GM20000 (cell line): ENCODE data around the gene CDC5L.

Source experiments
- DNase-seq: peaks from one replicate; pipeline ENCODE4 v3.0.0; 2012; ENCODE audit warnings: low spot score
- TF ChIP-seq, protein P1 (sequence below): IDR thresholded peaks from 2 replicates; pipeline ENCODE4 v1.5.1; 2012; ENCODE audit warnings: mild to moderate bottlenecking, control low read depth; ENCODE audit errors: extremely low read depth, missing control alignments

CDC5L gene

GRCh38 chr6:44377971-44378370 is 9.5 kb upstream of the CDC5L start:
- TF ChIP-seq, protein P1, sequence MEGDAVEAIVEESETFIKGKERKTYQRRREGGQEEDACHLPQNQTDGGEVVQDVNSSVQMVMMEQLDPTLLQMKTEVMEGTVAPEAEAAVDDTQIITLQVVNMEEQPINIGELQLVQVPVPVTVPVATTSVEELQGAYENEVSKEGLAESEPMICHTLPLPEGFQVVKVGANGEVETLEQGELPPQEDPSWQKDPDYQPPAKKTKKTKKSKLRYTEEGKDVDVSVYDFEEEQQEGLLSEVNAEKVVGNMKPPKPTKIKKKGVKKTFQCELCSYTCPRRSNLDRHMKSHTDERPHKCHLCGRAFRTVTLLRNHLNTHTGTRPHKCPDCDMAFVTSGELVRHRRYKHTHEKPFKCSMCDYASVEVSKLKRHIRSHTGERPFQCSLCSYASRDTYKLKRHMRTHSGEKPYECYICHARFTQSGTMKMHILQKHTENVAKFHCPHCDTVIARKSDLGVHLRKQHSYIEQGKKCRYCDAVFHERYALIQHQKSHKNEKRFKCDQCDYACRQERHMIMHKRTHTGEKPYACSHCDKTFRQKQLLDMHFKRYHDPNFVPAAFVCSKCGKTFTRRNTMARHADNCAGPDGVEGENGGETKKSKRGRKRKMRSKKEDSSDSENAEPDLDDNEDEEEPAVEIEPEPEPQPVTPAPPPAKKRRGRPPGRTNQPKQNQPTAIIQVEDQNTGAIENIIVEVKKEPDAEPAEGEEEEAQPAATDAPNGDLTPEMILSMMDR = no peak
- DNase-seq = no peak

- no peak for DNase-seq
Measured at GRCh38 chr6:44381739-44382138, 5.8 kb upstream of the CDC5L start.

GRCh38 chr6:44386364-44386928 is 1.1 kb upstream of the CDC5L start:
- no peak for DNase-seq
- TF ChIP-seq, protein P1 = no peak

More at GRCh38 chr6:44381739-44382138, 5.8 kb upstream of the CDC5L start:
- TF ChIP-seq, protein P1 = no peak

DNA sequence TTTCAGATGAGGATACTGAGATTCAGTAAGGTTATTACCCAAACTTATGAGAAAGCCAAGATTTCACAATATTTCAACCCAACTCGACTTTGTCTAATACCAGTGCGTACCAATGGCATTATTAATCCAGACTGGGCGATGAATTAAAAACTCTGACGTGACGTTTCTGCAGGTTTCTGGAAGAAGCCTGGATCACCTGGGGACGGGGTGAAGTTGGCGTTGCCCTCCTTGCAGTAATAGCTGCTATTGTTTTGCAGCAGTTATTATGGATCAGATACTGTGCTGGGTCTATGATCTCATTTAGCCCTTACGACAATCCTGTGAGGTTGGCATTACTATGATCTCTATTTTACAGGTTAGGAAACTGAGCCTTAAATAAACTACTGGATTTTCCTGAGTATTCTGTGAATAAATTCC is 569 bp upstream of the CDC5L start:
- DNase-seq = peak; percentile 24
- TF ChIP-seq, protein P1 = no peak

- TF ChIP-seq, protein P1 = no peak
- DNase-seq = no peak
Measured at GRCh38 chr6:44388135-44388487, 605 bp downstream of the CDC5L start.

DNA sequence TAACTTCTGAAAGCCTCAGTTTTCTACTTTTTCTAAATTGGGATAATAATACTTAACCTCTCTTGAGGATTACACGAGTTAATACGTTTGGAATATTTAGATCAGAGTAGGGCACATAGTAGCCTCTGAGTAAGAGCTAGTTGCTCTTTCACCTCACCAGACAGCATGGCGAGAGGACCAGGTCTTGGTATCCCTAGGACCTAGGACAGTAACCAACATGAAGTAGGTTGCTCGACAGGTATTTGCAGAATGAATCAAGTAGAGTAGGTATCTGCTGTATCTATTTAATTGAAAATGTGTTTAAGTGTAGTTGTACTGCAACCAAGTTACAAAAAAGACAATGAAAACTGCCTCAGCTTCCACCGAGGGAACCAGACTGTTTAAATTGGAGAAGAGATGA is 1.4 kb downstream of the CDC5L start:
- TF ChIP-seq, protein P1 = no peak

GRCh38 chr6:44390158-44390683 is 2.7 kb downstream of the CDC5L start:
- TF ChIP-seq, protein P1 = no peak
- no peak for DNase-seq

More for the DNA sequence above, 1.4 kb downstream of the CDC5L start:
- DNase-seq = no peak
